ENCODE measurements around the gene SUPT20H. TPM values are rescaled to one million over a fixed set of nuclear protein-coding genes. Genes with fewer than 3 reads are reported as not detected.

The SUPT20H gene
- total RNA-seq, 1 donor from 2014 or later = 55.3 TPM

DNA sequence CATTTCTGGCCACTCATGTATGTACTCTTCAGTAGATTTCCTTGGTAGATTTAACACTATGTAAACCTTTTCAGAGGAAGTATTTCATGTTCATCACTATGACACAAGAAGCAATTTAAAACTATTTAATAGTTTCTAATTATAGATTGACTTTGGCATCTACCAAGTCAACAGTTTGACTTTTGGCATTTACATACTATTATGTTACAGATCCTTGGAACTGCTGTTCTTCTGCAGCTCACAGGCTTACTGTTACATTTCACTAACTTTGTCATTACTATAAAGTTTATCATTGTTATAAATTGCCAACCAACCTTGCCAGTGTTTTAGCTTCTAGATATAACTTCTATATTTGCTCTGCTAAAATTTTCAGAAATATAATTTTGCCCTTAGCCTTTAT, 18.7 kb downstream of the SUPT20H start:
- no peak overlapping the region for H3K27ac ChIP-seq
- TF ChIP-seq, protein P1, sequence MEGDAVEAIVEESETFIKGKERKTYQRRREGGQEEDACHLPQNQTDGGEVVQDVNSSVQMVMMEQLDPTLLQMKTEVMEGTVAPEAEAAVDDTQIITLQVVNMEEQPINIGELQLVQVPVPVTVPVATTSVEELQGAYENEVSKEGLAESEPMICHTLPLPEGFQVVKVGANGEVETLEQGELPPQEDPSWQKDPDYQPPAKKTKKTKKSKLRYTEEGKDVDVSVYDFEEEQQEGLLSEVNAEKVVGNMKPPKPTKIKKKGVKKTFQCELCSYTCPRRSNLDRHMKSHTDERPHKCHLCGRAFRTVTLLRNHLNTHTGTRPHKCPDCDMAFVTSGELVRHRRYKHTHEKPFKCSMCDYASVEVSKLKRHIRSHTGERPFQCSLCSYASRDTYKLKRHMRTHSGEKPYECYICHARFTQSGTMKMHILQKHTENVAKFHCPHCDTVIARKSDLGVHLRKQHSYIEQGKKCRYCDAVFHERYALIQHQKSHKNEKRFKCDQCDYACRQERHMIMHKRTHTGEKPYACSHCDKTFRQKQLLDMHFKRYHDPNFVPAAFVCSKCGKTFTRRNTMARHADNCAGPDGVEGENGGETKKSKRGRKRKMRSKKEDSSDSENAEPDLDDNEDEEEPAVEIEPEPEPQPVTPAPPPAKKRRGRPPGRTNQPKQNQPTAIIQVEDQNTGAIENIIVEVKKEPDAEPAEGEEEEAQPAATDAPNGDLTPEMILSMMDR (IDR thresholded peaks at IDR 0.05) = no peak
- no peak for DNase-seq
- intact Hi-C loops (cut with DNase I) = no loop called here
- H3K4me3 ChIP-seq = no peak overlapping the region
- no peaks in the 10 kb centered on the region for H3K27me3 ChIP-seq (ENCODE audit: low read depth)
- peaks cover 96% of the 10 kb centered on the region for H3K36me3 ChIP-seq
- no peaks in the 10 kb centered on the region for H3K9me3 ChIP-seq
- ATAC-seq = no peak
- H3K4me1 ChIP-seq = no peaks in the 10 kb centered on the region

DNA sequence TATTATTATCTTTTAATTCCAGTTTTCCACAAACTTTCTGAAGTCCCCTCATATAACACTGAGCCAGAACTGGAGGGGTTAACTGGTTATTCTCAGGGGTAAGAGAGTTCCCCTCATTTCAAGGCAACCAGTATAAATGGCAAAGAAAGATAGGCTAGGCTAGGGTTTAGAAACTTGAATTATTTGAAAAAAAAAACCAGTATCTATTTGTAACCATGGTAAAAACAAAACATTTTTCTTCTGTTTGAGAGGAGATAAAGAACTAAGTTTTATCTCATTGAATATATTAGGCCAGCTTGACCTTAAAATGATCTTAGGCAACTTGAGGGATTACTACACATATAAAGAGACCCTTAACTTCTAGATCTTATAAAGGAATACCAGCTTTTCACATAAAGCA, 19.6 kb downstream of the SUPT20H start:
- no peaks in the 10 kb centered on the region for H3K9me3 ChIP-seq
- H3K36me3 ChIP-seq = peaks cover 100% of the 10 kb centered on the region
- no peak overlapping the region for H3K27ac ChIP-seq
- TF ChIP-seq, protein P1 (IDR thresholded peaks at IDR 0.05) = no peak
- H3K4me1 ChIP-seq = no peaks in the 10 kb centered on the region
- DNase-seq = no peak
- intact Hi-C loops (cut with DNase I) = no loop called here
- no peak overlapping the region for H3K4me3 ChIP-seq
- H3K27me3 ChIP-seq (ENCODE audit: low read depth) = no peaks in the 10 kb centered on the region
- no peak for ATAC-seq

DNA sequence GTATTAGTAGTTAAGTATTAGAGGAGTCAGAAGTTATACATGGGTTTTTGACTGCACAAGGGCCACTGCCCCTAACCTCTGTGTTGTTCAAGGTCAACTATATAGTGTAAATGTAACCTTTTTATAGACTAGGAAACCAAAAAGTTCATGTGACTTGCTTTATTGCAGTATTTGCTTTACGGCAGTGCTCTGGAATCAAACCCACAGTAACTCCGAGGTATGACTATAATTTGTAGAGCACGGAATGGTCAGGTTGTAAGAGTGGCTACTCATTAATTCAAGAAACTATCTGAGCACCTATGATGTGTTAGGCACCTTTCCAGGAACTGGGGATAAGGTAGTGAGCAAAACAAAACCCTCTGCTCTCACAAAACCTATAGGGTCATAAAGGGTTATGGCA, 22.2 kb downstream of the SUPT20H start:
- ATAC-seq (no peak), DNase-seq (no peak)
- TF ChIP-seq, protein P1 (IDR thresholded peaks at IDR 0.05) = no peak
- H3K4me3 ChIP-seq = no peak overlapping the region
- no peaks in the 10 kb centered on the region for H3K9me3 ChIP-seq
- intact Hi-C loops (cut with DNase I) = no loop called here
- H3K27me3 ChIP-seq (ENCODE audit: low read depth) = no peaks in the 10 kb centered on the region
- H3K4me1 ChIP-seq = no peaks in the 10 kb centered on the region
- H3K27ac ChIP-seq = no peak overlapping the region
- peaks cover 100% of the 10 kb centered on the region for H3K36me3 ChIP-seq

DNA sequence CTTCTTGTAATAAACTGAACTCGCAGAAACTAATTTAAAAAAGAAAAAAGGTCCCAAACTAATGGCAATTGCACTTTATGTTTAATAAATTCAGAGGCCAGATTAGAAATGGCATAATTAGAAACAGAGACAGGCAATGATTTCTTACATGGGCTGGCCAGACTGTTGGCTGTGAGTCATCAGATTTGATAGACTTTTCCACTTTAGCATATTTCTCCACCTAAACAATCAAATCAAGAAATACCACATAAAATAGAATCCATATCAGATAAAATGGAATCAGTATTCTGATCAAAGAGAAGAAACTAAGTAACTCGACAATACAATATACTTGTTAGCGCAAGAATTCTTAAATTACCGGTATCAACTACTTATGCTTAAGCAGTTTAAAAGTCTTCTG, 29.9 kb downstream of the SUPT20H start:
- DNase-seq (no peak), ATAC-seq (no peak)
- Histone ChIP-seq H3K4me3 (no peak overlapping the region), H3K9me3 (no peaks in the 10 kb centered on the region), H3K27ac (no peak overlapping the region), H3K36me3 (peaks cover 100% of the 10 kb centered on the region), H3K27me3 (ENCODE audit: low read depth) (no peaks in the 10 kb centered on the region), H3K4me1 (no peaks in the 10 kb centered on the region)
- intact Hi-C loops (cut with DNase I) = no loop called here
- TF ChIP-seq, protein P1 (IDR thresholded peaks at IDR 0.05) = no peak

DNA sequence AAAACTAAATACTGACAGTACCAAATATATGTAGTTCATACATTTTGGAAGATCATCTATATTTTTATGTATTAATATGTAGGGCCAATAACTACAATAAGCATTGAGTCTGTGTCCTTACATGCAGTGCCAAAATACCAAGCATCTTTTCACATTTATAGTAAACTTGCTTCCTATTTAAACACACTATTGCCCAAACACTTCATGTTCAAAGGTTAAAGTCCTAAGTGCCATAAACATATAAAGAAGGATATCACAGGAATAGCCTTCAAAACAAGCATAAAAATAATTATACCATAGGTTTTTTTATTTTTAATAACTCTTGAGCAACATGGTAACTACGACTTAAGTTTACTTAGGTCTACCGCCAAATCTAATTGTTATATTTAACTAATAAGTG, 31.8 kb downstream of the SUPT20H start:
- Histone ChIP-seq H3K27me3 (ENCODE audit: low read depth) (no peaks in the 10 kb centered on the region), H3K27ac (no peak overlapping the region), H3K36me3 (peaks cover 100% of the 10 kb centered on the region), H3K4me1 (no peaks in the 10 kb centered on the region), H3K9me3 (no peaks in the 10 kb centered on the region), H3K4me3 (no peak overlapping the region)
- intact Hi-C loops (cut with DNase I) = no loop called here
- DNase-seq = no peak
- TF ChIP-seq, protein P1 (IDR thresholded peaks at IDR 0.05) = no peak
- ATAC-seq = no peak

DNA sequence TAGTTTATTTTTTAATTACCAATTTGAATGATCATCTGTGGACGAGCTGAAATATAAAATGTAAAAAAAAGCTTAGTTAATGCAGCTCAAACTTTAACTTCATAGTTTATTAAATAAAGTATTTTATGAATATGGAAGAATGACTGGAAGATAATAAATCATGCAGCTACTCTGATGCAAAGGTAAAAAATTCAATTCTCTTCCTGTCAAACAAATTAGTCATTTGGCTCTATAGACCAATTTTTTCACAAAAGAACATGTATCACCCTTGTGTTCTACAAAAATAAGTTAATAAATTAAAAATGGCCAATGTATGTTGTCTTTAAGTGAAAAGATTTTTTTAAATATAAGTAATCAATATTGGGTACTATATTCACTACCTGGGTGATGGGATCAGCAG, 32.7 kb downstream of the SUPT20H start:
- no peaks in the 10 kb centered on the region for H3K4me1 ChIP-seq
- H3K9me3 ChIP-seq = no peaks in the 10 kb centered on the region
- H3K27me3 ChIP-seq (ENCODE audit: low read depth) = no peaks in the 10 kb centered on the region
- no peak overlapping the region for H3K4me3 ChIP-seq
- TF ChIP-seq, protein P1 (IDR thresholded peaks at IDR 0.05) = no peak
- H3K27ac ChIP-seq = no peak overlapping the region
- ATAC-seq = no peak
- H3K36me3 ChIP-seq = peaks cover 100% of the 10 kb centered on the region
- intact Hi-C loops (cut with DNase I) = no loop called here
- DNase-seq = no peak

All from lower lobe of right lung (tissue), 2 donors.